Osteoblast (primary cell): Measurements from ENCODE around the gene CTNNA1. TPM values are rescaled to one million over a fixed set of nuclear protein-coding genes. Genes with fewer than 3 reads are reported as not detected.

Source experiments
- DNase-seq: peaks from one replicate; pipeline ENCODE4 v3.0.0; 2011; ENCODE audit warnings: low spot score, mixed read lengths; ENCODE audit not compliant: insufficient read length; ENCODE audit errors: missing footprints
- H2AFZ ChIP-seq: 2 replicates; pipeline ENCODE4 v1.6.0; 2011; ENCODE audit warnings: mild to moderate bottlenecking, low read length
- H3K27ac ChIP-seq: 2 replicates; pipeline ENCODE4 v1.5.1; 2011; ENCODE audit warnings: mild to moderate bottlenecking, low read depth, low read length, moderate library complexity
- H3K27me3 ChIP-seq: 2 replicates; pipeline ENCODE4 v1.6.0; 2012; ENCODE audit warnings: mild to moderate bottlenecking, control low read depth, inconsistent platforms, low read length, moderate library complexity; ENCODE audit not compliant: insufficient read depth
- H3K36me3 ChIP-seq: 2 replicates; pipeline ENCODE4 v1.5.1; 2011; ENCODE audit warnings: mild to moderate bottlenecking, low read length, control low read depth, moderate library complexity; ENCODE audit not compliant: insufficient read depth
- H3K4me1 ChIP-seq: 2 replicates; pipeline ENCODE4 v1.5.1; 2011; ENCODE audit warnings: mild to moderate bottlenecking, low read length, control low read depth, moderate library complexity; ENCODE audit not compliant: insufficient read depth
- H3K4me2 ChIP-seq: 2 replicates; pipeline ENCODE4 v1.6.0; 2011; ENCODE audit warnings: mild to moderate bottlenecking, low read length; ENCODE audit not compliant: insufficient read depth
- H3K4me3 ChIP-seq: fragments of 200-600 bp; sonication (generic); 3 replicates; pipeline ENCODE4 v1.5.1; 2012; ENCODE audit warnings: mild to moderate bottlenecking, low read length, inconsistent platforms; ENCODE audit not compliant: insufficient read depth
- H3K79me2 ChIP-seq: 2 replicates; pipeline ENCODE4 v1.6.0; 2012; ENCODE audit warnings: mild to moderate bottlenecking, low read length, control low read depth, inconsistent platforms; ENCODE audit not compliant: insufficient read depth
- H3K9me3 ChIP-seq: 2 replicates; pipeline ENCODE4 v1.5.1; 2011; ENCODE audit warnings: low read depth, low read length, control low read depth
- H4K20me1 ChIP-seq: 2 replicates; pipeline ENCODE4 v1.6.0; 2012; ENCODE audit warnings: mild to moderate bottlenecking, low read length, control low read depth; ENCODE audit not compliant: insufficient read depth
- total RNA-seq: library from RNA; depleted of rRNA; stranded (reverse); fragments of >200 nt; gene quantifications from 2 replicates; pipeline ENCODE4 v1.2.3, GENCODE V29; 2012
- TF ChIP-seq, protein P1 (sequence below): IDR thresholded peaks from 2 replicates; pipeline ENCODE4 v1.5.1; 2011; ENCODE audit warnings: mild to moderate bottlenecking, low read depth, low read length, moderate library complexity; ENCODE audit errors: extremely low read depth

The CTNNA1 gene
- total RNA-seq, 1 donor, result 432 TPM

DNA sequence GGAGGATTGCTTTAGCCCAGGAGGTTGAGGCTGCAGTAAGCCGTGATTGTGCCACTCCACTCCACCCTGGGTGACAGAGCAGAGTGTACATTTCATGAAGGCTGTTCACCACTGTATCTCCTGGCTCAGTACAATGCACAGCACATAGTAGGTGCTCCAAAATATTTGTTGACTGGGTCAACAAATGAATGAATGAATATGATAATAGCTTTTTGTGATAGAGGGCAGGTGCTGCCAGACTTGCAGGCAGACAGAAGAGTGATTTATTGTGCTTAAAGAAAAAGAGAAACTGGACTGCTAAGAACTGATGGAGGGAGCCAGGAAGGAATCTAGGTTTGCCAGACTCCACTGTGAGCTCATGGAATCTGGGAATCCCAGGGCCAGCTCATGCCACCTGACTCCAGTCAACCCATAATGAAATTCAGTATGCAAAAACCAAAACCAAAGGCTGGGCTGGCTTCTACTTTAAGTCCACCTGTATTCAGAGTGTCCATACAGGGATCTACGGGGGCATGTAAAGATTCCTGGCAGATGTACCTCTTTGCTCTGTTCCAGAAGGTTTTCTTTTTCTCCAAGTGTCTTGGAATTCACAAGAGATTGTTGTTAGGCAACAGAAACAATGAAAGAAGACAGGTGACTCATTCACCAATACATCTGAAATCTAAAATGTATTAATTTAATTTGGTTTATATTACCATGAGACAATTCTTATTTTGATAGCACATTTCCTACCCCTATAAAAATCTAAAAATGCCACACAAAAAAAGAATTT, 15.5 kb upstream of the CTNNA1 start:
- H3K9me3 ChIP-seq, result no peaks in the 10 kb centered on the region
- no peaks in the 10 kb centered on the region for H4K20me1 ChIP-seq
- H3K4me3 ChIP-seq, result no peak overlapping the region
- H3K4me1 ChIP-seq, result no peaks in the 10 kb centered on the region
- no peak overlapping the region for H3K4me2 ChIP-seq
- H3K36me3 ChIP-seq, result no peaks in the 10 kb centered on the region
- no peak overlapping the region for H2AFZ ChIP-seq
- no peaks in the 10 kb centered on the region for H3K27me3 ChIP-seq
- H3K27ac ChIP-seq, result no peak overlapping the region
- DNase-seq, result no peak
- H3K79me2 ChIP-seq, result no peaks in the 10 kb centered on the region
- TF ChIP-seq, protein P1, sequence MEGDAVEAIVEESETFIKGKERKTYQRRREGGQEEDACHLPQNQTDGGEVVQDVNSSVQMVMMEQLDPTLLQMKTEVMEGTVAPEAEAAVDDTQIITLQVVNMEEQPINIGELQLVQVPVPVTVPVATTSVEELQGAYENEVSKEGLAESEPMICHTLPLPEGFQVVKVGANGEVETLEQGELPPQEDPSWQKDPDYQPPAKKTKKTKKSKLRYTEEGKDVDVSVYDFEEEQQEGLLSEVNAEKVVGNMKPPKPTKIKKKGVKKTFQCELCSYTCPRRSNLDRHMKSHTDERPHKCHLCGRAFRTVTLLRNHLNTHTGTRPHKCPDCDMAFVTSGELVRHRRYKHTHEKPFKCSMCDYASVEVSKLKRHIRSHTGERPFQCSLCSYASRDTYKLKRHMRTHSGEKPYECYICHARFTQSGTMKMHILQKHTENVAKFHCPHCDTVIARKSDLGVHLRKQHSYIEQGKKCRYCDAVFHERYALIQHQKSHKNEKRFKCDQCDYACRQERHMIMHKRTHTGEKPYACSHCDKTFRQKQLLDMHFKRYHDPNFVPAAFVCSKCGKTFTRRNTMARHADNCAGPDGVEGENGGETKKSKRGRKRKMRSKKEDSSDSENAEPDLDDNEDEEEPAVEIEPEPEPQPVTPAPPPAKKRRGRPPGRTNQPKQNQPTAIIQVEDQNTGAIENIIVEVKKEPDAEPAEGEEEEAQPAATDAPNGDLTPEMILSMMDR, result no peak

DNA sequence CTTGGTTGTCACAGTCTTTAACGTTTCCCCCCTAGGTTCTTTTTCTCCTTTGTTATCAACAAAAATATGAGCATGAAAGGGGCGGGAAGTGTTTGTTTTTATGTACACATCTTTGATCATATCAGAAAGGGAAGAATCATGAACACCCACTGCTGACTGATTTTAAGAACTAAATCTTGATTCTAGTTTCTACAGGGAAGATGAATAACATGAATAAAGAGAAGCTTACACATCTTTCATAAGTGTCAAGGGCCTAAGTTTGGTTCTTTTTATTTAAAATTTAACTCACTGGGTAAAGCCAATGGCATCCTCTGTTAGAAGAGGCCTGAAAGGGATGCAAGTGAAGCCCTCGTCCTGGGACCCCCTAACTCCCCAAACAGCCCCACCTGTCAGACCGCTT, 14.8 kb upstream of the CTNNA1 start:
- TF ChIP-seq, protein P1, result no peak
- H2AFZ ChIP-seq, result no peak overlapping the region
- no peaks in the 10 kb centered on the region for H3K4me1 ChIP-seq
- H3K36me3 ChIP-seq, result no peaks in the 10 kb centered on the region
- H3K27ac ChIP-seq, result no peak overlapping the region
- DNase-seq, result no peak
- no peaks in the 10 kb centered on the region for H3K9me3 ChIP-seq
- no peak overlapping the region for H3K4me2 ChIP-seq
- no peaks in the 10 kb centered on the region for H3K79me2 ChIP-seq
- no peaks in the 10 kb centered on the region for H4K20me1 ChIP-seq
- no peaks in the 10 kb centered on the region for H3K27me3 ChIP-seq
- H3K4me3 ChIP-seq, result no peak overlapping the region

DNA sequence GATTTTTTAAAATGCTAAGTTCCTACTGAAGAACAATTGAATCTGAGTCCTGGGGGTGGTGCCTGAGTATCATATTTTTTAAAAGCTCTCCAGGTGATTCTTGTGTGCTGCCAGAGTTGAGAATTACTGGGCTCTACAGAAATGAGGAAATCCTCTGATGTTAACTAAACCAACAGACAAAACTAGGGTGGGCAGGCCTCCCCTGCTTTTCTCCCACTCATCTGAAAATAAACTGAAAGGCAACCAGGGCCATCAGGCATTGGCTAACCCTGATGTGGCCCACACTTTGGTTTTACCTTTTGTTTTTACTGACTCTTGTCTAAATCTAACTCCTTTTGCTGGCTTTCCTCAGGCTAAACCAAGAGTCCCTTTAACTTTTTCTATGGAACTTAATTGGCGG, 13.3 kb upstream of the CTNNA1 start:
- no peaks in the 10 kb centered on the region for H3K4me1 ChIP-seq
- TF ChIP-seq, protein P1, result no peak
- no peak for DNase-seq
- H3K27me3 ChIP-seq, result no peaks in the 10 kb centered on the region
- H2AFZ ChIP-seq, result no peak overlapping the region
- no peak overlapping the region for H3K4me2 ChIP-seq
- no peak overlapping the region for H3K4me3 ChIP-seq
- H3K36me3 ChIP-seq, result no peaks in the 10 kb centered on the region
- H4K20me1 ChIP-seq, result no peaks in the 10 kb centered on the region
- H3K79me2 ChIP-seq, result no peaks in the 10 kb centered on the region
- H3K27ac ChIP-seq, result no peak overlapping the region
- no peaks in the 10 kb centered on the region for H3K9me3 ChIP-seq

DNA sequence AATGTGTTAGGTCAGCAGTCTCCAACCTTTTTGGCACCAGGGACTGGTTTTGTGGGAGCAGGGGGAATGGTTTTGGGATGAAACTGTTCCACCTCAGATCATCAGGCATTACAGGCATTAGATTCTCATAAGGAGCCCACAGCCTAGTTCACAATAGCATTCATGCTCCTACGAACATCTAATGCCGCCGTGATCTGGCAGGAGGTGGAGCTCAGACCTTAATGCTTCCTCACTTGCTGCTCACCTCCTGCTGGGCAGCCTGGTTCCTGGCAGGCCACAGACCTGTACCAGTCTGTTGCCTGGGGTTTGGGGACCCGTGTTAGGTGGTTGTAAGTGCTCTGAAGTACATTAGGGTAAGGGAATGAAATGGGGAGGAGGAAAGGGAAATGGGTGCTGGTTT, 9.7 kb upstream of the CTNNA1 start:
- TF ChIP-seq, protein P1, result no peak
- Histone ChIP-seq H3K9me3 (no peaks in the 10 kb centered on the region), H3K4me2 (no peak overlapping the region), H3K79me2 (no peaks in the 10 kb centered on the region), H3K36me3 (no peaks in the 10 kb centered on the region), H3K4me1 (peaks cover 4% of the 10 kb centered on the region), H3K27ac (no peak overlapping the region), H3K27me3 (no peaks in the 10 kb centered on the region), H3K4me3 (no peak overlapping the region), H4K20me1 (no peaks in the 10 kb centered on the region), H2AFZ (no peak overlapping the region)
- DNase-seq, result no peak
